Measurements from ENCODE around the gene COL16A1.

GRCh38 chr1:31736675-31737074, 32.9 kb upstream of the COL16A1 start:
- no peak for TF ChIP-seq POLR2A (IDR thresholded peaks at IDR 0.05; ENCODE audit: low read depth, low read length)
- no peak for TF ChIP-seq POLR2AphosphoS5 (IDR thresholded peaks at IDR 0.05; ENCODE audit: low read depth, low read length)
- TF ChIP-seq POU2F2 (IDR thresholded peaks at IDR 0.05; ENCODE audit: low read depth, low read length): no peak

Measured in GM12891 (cell line).